Endothelial cell of umbilical vein (primary cell): ENCODE results near the gene ADCY2. TPM values are rescaled to one million over a fixed set of nuclear protein-coding genes. Genes with fewer than 3 reads are reported as not detected.

Experiments used
- BruUV-seq: library from RNA; stranded (reverse); fragments of 400-500 nt; replicated peaks from 2 replicates; lab custom pipeline; 2021; lab: Mats Ljungman, UMichigan
- CTCF ChIA-PET: fragments of 300-600, 350-600 bp; sonication (Branson Sonifier 250); formaldehyde crosslinking; loops from one replicate; lab custom pipeline; 2021; ENCODE audit warnings: antibody characterized with exemption, inconsistent platforms; lab: Charles Lee
- POLR2A ChIA-PET: fragments of 300-600, 350-600 bp; sonication (Branson Sonifier 250); formaldehyde crosslinking; loops from one replicate; lab custom pipeline; 2021; ENCODE audit warnings: antibody characterized with exemption, inconsistent platforms; lab: Charles Lee
- DNase-seq: peaks from one replicate; pipeline ENCODE4 v3.0.0-alpha.2; 2011; ENCODE audit warnings: low read depth, low spot score
- FAIRE-seq: peaks from 2 replicates; lab custom pipeline; 2011; peaks lifted over from hg19 to GRCh38; lab: Jason Lieb, UNC
- H2AFZ ChIP-seq: 2 replicates; pipeline ENCODE4 v1.6.0; 2012; ENCODE audit warnings: low read depth, low read length, control low read depth, inconsistent platforms
- H3K27ac ChIP-seq: 2 replicates; pipeline ENCODE4 v1.5.1; 2011; ENCODE audit warnings: low read depth, mild to moderate bottlenecking, control low read depth, low read length, moderate library complexity; ENCODE audit not compliant: insufficient read depth
- H3K27me3 ChIP-seq, 2 experiments: 2 replicates each; pipeline versions ENCODE4 v1.6.0 to v1.6.1; 2011; ENCODE audit warnings: low read length in 2 of 2, mixed read lengths in 1 of 2; ENCODE audit not compliant: control insufficient read depth in 2 of 2, insufficient read depth in 2 of 2
- H3K36me3 ChIP-seq, 2 experiments: 2 replicates in 1 of 2; 3 replicates in 1 of 2; pipeline ENCODE4 v1.5.1; 2011; ENCODE audit warnings: low read length in 2 of 2, mild to moderate bottlenecking in 1 of 2, moderate library complexity in 1 of 2; ENCODE audit not compliant: control insufficient read depth in 2 of 2, insufficient read depth in 2 of 2; ENCODE audit errors: extremely low read depth in 1 of 2
- H3K4me1 ChIP-seq: 3 replicates; pipeline ENCODE4 v1.5.1; 2011; ENCODE audit warnings: mild to moderate bottlenecking, low read length; ENCODE audit not compliant: control insufficient read depth, insufficient read depth; ENCODE audit errors: extremely low read depth
- H3K4me2 ChIP-seq: 2 replicates; pipeline ENCODE4 v1.6.1; 2011; ENCODE audit warnings: low read length, control low read depth, mixed read lengths; ENCODE audit not compliant: insufficient read depth
- H3K4me3 ChIP-seq, 3 experiments: fragments of 200-600 bp in 1 of 3; sonication (generic), shearing (Covaris generic) in 1 of 3; replicated peaks in 1 of 3; 2 replicates each; pipeline ENCODE4 v1.5.1; 2011 to 2016; ENCODE audit warnings: control low read depth in 3 of 3, low read length in 3 of 3, mild to moderate bottlenecking in 2 of 3, inconsistent platforms in 1 of 3, low read depth in 1 of 3, moderate library complexity in 1 of 3; ENCODE audit not compliant: insufficient read depth in 1 of 3
- H3K79me2 ChIP-seq: 2 replicates; pipeline ENCODE4 v1.6.0; 2012; ENCODE audit warnings: low read length, inconsistent platforms; ENCODE audit not compliant: control insufficient read depth, insufficient read depth
- H3K9ac ChIP-seq: replicated peaks from 2 replicates; pipeline ENCODE3; 2011; ENCODE audit warnings: low read length, control low read depth; ENCODE audit not compliant: insufficient read depth; ENCODE audit errors: extremely low read depth
- H3K9me1 ChIP-seq: replicated peaks from 3 replicates; pipeline ENCODE4 v1.6.0; 2011; ENCODE audit warnings: mild to moderate bottlenecking, low read length; ENCODE audit not compliant: control insufficient read depth, insufficient read depth; ENCODE audit errors: extremely low read depth
- H3K9me3 ChIP-seq: replicated peaks from 2 replicates; pipeline ENCODE4 v1.5.1; 2012; ENCODE audit warnings: low read length, inconsistent platforms; ENCODE audit not compliant: control insufficient read depth, insufficient read depth
- H4K20me1 ChIP-seq: replicated peaks from 2 replicates; pipeline ENCODE3; 2011; ENCODE audit warnings: mild to moderate bottlenecking, low read length; ENCODE audit not compliant: control insufficient read depth, insufficient read depth; ENCODE audit errors: extremely low read depth
- EZH2 ChIP-seq: IDR thresholded peaks from 2 replicates; pipeline ENCODE4 v1.6.1; 2012; ENCODE audit warnings: borderline replicate concordance, low read depth, mild to moderate bottlenecking, moderate library complexity, low read length, inconsistent platforms; ENCODE audit not compliant: severe bottlenecking
- FOS ChIP-seq: IDR thresholded peaks from 2 replicates; pipeline ENCODE4 v1.6.1; 2011; ENCODE audit warnings: mild to moderate bottlenecking, low read length, moderate library complexity, borderline replicate concordance; ENCODE audit not compliant: insufficient read depth
- GATA2 ChIP-seq: IDR thresholded peaks from 2 replicates; pipeline ENCODE4 v1.7.0; 2011; ENCODE audit warnings: low read depth, mild to moderate bottlenecking, moderate library complexity, mixed read lengths, low read length; ENCODE audit not compliant: insufficient read length, insufficient read depth
- JUN ChIP-seq: IDR thresholded peaks from 2 replicates; pipeline ENCODE4 v1.6.1; 2011; ENCODE audit warnings: borderline replicate concordance, low read depth; ENCODE audit not compliant: insufficient read length, insufficient read depth
- MYC ChIP-seq: IDR thresholded peaks from one replicate; pipeline ENCODE4 v1.6.1; 2011; ENCODE audit warnings: mild to moderate bottlenecking, low read depth, low read length
- POLR2A ChIP-seq: IDR thresholded peaks from 2 replicates; pipeline ENCODE4 v1.6.1; 2012; ENCODE audit warnings: low read depth, mild to moderate bottlenecking, control low read depth, low read length
- POLR2AphosphoS5 ChIP-seq: IDR thresholded peaks from 2 replicates; pipeline ENCODE4 v1.6.1; 2012; ENCODE audit warnings: low read depth, mild to moderate bottlenecking, control low read depth, low read length, moderate library complexity; ENCODE audit not compliant: insufficient read depth
- dilution Hi-C: fragments of 300-500 bp; cut with MboI; formaldehyde crosslinking; loops from one replicate; pipeline ENCODE4 v1.15.0; 2019; ENCODE audit warnings: low sequenced_read_pairs; ENCODE audit not compliant: extremely low pct_ligation_motif_present
- intact Hi-C: fragments of 100-400 bp; cut with micrococcal nuclease; formaldehyde crosslinking; loops from one replicate; pipeline ENCODE4 v1.10.0; 2022
- polyA plus RNA-seq, 4 experiments: library from polyadenylated mRNA; depleted of rRNA in 3 of 4; stranded (reverse) in 3 of 4; unstranded in 1 of 4; fragments of >200 nt; gene quantifications; 2 replicates each; pipeline versions ENCODE4 v1.2.1 to v1.2.3, GENCODE V29; 2011 to 2012; ENCODE audit warnings: missing spikeins in 1 of 4
- total RNA-seq: library from RNA; stranded (reverse); gene quantifications from 2 replicates; pipeline ENCODE4 v1.2.3, GENCODE V29; 2021
- TF ChIP-seq, protein P1 (sequence below): IDR thresholded peaks from 2 replicates; pipeline ENCODE4 v1.6.1; 2011; ENCODE audit not compliant: insufficient read depth, insufficient read length
- TF ChIP-seq, protein P2 (sequence below), 2 donors: IDR thresholded peaks; 1 replicate in 1 of 2; 2 replicates in 1 of 2; pipeline ENCODE4 v1.5.1; 2011; ENCODE audit warnings: low read length in 2 of 2, mild to moderate bottlenecking in 2 of 2, moderate library complexity in 2 of 2, control low read depth in 1 of 2, inconsistent platforms in 1 of 2, low read depth in 1 of 2; ENCODE audit not compliant: insufficient read depth in 1 of 2; ENCODE audit errors: extremely low read depth in 1 of 2

The ADCY2 gene
- total and polyA plus RNA-seq, 2 donors (not counting 3 experiments of a cell fraction or from before 2014, with no cell fraction given) = under 0.01 TPM; not detected in 1

DNA sequence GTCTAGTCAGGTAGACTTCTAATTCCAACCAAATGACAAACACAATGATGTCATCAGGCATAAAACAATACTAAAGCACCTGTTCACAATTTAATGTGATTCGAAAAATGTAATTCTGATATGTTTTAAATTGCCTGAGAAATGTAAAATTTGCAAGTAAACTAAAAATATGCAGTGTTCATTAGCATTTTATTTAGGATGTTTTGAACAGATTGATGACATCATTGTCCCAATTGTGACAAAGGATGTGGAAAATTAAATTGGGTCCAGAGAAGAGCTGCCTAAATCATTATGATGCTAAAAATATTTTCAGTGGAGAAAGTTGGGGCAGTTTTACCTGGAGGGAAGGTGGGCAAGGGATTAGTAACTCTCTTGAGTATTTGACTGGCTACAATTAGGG, 368.5 kb downstream of the ADCY2 start:
- Histone ChIP-seq H3K9me1 (no peaks in the 10 kb centered on the region), H3K4me3 (no peak overlapping the region), H3K9ac (no peak overlapping the region), H3K4me1 (no peaks in the 10 kb centered on the region), H3K27ac (no peak overlapping the region), H4K20me1 (no peaks in the 10 kb centered on the region), H3K27me3 (no peaks in the 10 kb centered on the region), H3K36me3 (no peaks in the 10 kb centered on the region), H2AFZ (no peak overlapping the region), H3K4me2 (no peak overlapping the region), H3K9me3 (no peaks in the 10 kb centered on the region), H3K79me2 (no peaks in the 10 kb centered on the region)
- no peak for FAIRE-seq
- dilution Hi-C loops (no loop called here), intact Hi-C loops (no loop called here)
- CTCF ChIA-PET = no interaction called here
- no peak for DNase-seq
- POLR2A ChIA-PET = no interaction called here
- TF ChIP-seq FOS (no peak), JUN (no peak), GATA2 (no peak), POLR2AphosphoS5 (no peak), POLR2A (no peak), MYC (no peak), EZH2 (no peak)
- TF ChIP-seq, protein P1, sequence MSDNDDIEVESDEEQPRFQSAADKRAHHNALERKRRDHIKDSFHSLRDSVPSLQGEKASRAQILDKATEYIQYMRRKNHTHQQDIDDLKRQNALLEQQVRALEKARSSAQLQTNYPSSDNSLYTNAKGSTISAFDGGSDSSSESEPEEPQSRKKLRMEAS = no peak
- TF ChIP-seq, protein P2, sequence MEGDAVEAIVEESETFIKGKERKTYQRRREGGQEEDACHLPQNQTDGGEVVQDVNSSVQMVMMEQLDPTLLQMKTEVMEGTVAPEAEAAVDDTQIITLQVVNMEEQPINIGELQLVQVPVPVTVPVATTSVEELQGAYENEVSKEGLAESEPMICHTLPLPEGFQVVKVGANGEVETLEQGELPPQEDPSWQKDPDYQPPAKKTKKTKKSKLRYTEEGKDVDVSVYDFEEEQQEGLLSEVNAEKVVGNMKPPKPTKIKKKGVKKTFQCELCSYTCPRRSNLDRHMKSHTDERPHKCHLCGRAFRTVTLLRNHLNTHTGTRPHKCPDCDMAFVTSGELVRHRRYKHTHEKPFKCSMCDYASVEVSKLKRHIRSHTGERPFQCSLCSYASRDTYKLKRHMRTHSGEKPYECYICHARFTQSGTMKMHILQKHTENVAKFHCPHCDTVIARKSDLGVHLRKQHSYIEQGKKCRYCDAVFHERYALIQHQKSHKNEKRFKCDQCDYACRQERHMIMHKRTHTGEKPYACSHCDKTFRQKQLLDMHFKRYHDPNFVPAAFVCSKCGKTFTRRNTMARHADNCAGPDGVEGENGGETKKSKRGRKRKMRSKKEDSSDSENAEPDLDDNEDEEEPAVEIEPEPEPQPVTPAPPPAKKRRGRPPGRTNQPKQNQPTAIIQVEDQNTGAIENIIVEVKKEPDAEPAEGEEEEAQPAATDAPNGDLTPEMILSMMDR (IDR thresholded peaks at IDR 0.05; ENCODE audit: extremely low read depth in 1 of 2, insufficient read depth in 1 of 2, low read depth in 1 of 2, low read length in 2 of 2) = no peak
- no TSS peak for BruUV-seq
